ENCODE measurements around the gene DPYD. TPM values are rescaled to one million over a fixed set of nuclear protein-coding genes. Genes with fewer than 3 reads are reported as not detected.

Gene DPYD
- total and polyA plus RNA-seq, 4 donors: 17.7 to 99.3 (median 74.4) TPM

- Histone ChIP-seq H3K4me1 (ENCODE audit: control insufficient read depth in 5 of 5, insufficient read depth in 5 of 5, low read length in 5 of 5) (peaks cover 3 to 8% (median 5%) of the 10 kb centered on the region in 5 donors), H3K9me3 (ENCODE audit: control insufficient read depth in 4 of 4, insufficient read depth in 3 of 4, low read length in 3 of 4) (no peaks in the 10 kb centered on the region), H3K4me3 (no peak overlapping the region), H3K9ac (ENCODE audit: insufficient read depth in 1 of 2, low read length in 2 of 2) (no peak overlapping the region), H3K27ac (ENCODE audit: low read depth in 1 of 2, low read length in 1 of 2) (peak overlapping the region in 1 of 2 donors; percentile 22), H3K36me3 (ENCODE audit: control insufficient read depth in 4 of 4, insufficient read depth in 4 of 4, low read length in 4 of 4) (no peaks in the 10 kb centered on the region), H3K27me3 (ENCODE audit: control insufficient read depth in 3 of 3, insufficient read depth in 3 of 3, low read length in 2 of 3) (no peaks in the 10 kb centered on the region)
- WGBS, 2 donors: 68 to 83% methylated on average over 3 of the region's 3 CpGs
- DNase-seq (no peak), ATAC-seq (ENCODE audit: insufficient read depth, low FRiP score) (no peak)
- no peak for TF ChIP-seq CTCF (IDR thresholded peaks at IDR 0.05; ENCODE audit: control extremely low read depth, extremely low read depth)
Observed at GRCh38 chr1:97907886-97908285, 12.9 kb downstream of the DPYD start.

GRCh38 chr1:97906567-97907241 is 14.1 kb downstream of the DPYD start:
- no peak for TF ChIP-seq CTCF (IDR thresholded peaks at IDR 0.05; ENCODE audit: control extremely low read depth, extremely low read depth)
- no peak overlapping the region for H3K4me3 ChIP-seq
- no peaks in the 10 kb centered on the region for H3K27me3 ChIP-seq (ENCODE audit: control insufficient read depth in 3 of 3, insufficient read depth in 3 of 3, low read length in 2 of 3)
- H3K27ac ChIP-seq (ENCODE audit: low read depth in 1 of 2, low read length in 1 of 2): peak overlapping the region in 1 of 2 donors; percentile 22
- no peak for DNase-seq
- WGBS, 2 donors: 50 to 70% methylated on average over 7 of the region's 7 CpGs
- ATAC-seq (ENCODE audit: insufficient read depth, low FRiP score): peak; percentile 41
- H3K4me1 ChIP-seq (ENCODE audit: control insufficient read depth in 5 of 5, insufficient read depth in 5 of 5, low read length in 5 of 5): peaks cover 3 to 8% (median 5%) of the 10 kb centered on the region in 5 donors
- H3K9ac ChIP-seq (ENCODE audit: insufficient read depth in 1 of 2, low read length in 2 of 2): no peak overlapping the region
- H3K9me3 ChIP-seq (ENCODE audit: control insufficient read depth in 4 of 4, insufficient read depth in 3 of 4, low read length in 3 of 4): no peaks in the 10 kb centered on the region
- H3K36me3 ChIP-seq (ENCODE audit: control insufficient read depth in 4 of 4, insufficient read depth in 4 of 4, low read length in 4 of 4): no peaks in the 10 kb centered on the region

GRCh38 chr1:97905141-97905940 is 15.5 kb downstream of the DPYD start:
- no peak for ATAC-seq (ENCODE audit: insufficient read depth, low FRiP score)
- no peaks in the 10 kb centered on the region for H3K36me3 ChIP-seq (ENCODE audit: control insufficient read depth in 4 of 4, insufficient read depth in 4 of 4, low read length in 4 of 4)
- H3K27me3 ChIP-seq (ENCODE audit: control insufficient read depth in 3 of 3, insufficient read depth in 3 of 3, low read length in 2 of 3): no peaks in the 10 kb centered on the region
- WGBS, 2 donors: 59 to 65% methylated on average over 6 of the region's 6 CpGs
- peaks cover 3 to 8% (median 5%) of the 10 kb centered on the region in 5 donors for H3K4me1 ChIP-seq (ENCODE audit: control insufficient read depth in 5 of 5, insufficient read depth in 5 of 5, low read length in 5 of 5)
- no peak for TF ChIP-seq CTCF (IDR thresholded peaks at IDR 0.05; ENCODE audit: control extremely low read depth, extremely low read depth)
- H3K4me3 ChIP-seq: no peak overlapping the region
- H3K9ac ChIP-seq (ENCODE audit: insufficient read depth in 1 of 2, low read length in 2 of 2): no peak overlapping the region
- no peak for DNase-seq
- no peaks in the 10 kb centered on the region for H3K9me3 ChIP-seq (ENCODE audit: control insufficient read depth in 4 of 4, insufficient read depth in 3 of 4, low read length in 3 of 4)
- no peak overlapping the region for H3K27ac ChIP-seq (ENCODE audit: low read depth in 1 of 2, low read length in 1 of 2)

All from lung (tissue), 12 donors.